ENCODE measurements around the gene ITGBL1.

Gene ITGBL1

DNA sequence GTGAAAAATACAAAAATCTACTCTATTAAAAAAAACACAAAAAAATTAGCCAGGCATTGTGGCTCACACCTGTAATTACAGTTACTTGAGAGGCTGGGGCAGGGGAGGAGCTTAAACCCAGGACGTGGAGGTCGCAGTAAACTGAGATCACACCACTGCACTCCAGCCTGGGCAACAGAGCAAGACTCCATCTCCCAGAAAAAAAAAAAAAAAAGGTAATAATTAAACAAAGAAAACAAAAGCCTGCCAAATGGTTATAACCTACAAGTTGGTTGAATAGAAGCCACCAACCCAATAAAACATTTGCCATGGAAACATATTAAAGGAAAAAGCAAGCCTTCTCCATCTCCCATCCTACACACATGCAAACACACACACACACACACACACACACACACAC, 255.2 kb downstream of the ITGBL1 start:
- DNase-seq: no peak

DNA sequence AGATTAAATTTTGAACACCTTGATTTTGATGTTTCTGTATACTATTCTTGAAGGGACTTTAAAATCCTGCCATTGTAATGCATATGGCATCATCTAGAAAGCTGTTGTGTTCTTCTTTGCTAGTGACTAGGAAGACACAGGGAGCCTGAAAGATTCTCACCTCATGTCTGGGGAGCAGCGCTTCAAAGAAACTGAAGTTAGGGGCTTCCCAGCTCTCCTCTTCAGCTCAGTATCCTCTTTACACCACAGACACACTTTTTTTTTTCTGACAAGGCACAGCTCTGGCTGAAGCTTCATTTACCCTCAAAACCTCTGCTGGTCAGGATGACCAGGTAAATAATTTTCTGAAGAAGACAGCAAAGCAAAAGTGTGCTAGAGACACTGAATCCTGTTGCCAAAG, 255.6 kb downstream of the ITGBL1 start:
- DNase-seq: no peak

DNA sequence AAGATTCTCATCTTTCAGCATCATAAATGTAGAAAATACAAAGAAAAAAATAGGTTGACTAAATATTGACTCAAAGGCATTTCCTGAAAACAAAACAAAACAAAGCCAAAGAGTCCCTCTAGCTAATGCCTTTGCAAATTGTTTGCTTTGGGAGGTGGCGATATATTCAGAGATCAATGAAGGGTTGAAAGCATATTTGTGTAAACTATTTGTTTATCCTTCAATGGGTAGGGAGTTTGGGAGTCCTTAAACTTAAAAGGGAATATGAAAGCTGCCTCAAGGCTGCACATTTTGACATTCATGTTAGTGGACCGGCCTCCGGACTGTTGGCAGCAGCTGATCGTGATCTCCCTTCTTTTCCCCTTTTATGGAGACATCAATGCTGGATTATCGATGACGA, 257.5 kb downstream of the ITGBL1 start:
- no peak for DNase-seq

DNA sequence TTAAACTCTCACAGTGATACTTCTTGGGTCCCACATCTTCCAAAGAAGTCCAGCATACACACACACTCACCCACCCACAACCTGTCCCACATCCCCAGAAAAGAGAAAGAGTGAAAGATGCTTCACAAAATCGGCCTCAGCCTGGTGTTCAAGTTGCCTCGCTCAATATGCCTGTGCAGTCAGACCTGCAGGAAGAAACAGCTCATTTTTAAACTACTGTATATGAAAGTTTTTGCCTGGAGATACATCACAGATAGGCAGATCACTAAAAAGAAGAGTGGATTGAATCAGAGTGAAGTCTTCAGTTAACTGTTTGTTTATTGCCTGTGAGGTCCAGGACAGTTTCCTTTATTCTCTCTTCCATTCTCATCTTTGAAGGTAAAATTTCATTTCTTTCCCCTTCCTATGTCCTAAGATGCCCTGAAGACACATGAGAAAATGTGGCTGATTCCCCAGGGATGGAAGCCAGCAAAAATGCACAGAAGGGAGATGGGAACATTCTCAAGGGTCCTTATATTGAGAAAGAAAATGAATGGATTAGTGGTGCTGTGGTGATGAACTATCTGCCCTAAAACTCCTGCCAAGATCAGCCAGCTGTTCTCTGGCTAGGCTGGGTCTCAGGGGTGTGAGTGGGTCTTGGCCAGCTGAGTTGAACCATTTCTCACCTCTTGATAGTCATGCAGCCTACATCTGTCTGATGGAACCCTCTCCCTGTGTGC, 259.0 kb downstream of the ITGBL1 start:
- DNase-seq: no peak

DNA sequence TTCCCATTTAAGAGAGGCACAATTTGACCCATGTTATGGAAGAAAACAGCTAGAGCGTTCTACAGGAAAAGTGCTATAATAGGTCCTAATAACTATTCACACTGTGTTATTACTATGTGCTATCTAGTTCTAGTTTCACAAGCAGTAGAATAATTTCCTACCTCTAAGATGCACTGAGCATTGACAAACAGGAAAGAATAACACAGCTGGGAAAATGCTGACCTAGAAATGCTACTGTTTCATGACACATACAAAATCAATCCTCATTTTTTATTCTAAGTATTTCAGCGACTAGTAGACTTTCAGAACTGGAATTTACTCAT, 259.5 kb downstream of the ITGBL1 start:
- DNase-seq: no peak

DNA sequence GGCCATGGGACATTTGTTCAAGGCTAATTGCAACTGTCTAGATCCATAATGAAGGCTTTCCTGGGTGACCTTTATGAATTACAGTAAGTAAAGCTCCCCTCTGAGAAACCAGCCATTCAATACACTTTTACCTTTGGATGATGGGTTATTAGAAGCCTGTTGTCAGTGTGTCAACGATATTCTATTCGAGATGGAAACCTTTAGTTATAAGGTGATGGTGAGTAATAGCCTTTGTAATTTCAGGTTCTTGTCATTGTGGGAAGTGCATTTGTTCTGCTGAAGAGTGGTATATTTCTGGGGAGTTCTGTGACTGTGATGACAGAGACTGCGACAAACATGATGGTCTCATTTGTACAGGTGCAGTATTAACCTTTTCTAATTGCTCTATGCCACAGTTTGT, 261.7 kb downstream of the ITGBL1 start:
- no peak for DNase-seq

DNA sequence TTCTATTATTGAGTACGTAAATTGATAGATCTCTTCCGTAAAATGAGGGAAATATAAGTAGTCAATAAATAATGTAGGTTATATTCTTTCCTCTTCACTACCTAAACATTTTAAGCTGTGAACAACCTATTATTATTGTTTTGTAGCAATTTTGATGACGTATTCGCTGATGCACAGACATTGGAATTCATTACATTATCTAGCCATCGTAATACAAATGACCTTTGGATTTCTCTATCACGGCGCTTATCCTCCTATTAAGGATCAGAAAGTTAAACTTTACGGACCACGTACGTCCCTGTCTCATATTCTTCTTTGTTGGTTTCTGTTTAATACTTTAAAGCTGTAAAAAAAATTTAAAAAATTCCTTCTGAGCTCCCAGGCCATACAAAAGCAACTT, 264.9 kb downstream of the ITGBL1 start:
- DNase-seq: no peak

DNA sequence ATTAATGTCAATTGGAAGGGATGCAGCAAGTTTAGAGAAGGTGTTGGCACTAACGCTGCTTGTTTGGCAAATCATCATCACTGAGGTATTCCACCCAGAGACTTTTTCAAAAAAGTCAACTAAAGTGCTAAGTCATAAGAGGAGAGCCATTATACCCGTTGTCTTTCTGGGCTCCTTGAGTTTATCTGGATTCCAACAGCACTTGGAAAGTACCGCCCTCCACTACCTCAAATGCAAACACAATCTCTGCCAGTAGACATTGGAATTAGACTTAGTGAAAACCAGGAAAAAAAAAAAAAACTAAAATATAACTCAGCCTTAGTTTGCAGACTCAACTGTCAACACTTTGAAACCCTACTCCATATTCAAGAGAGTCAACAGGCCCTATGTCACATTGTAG, 266.0 kb downstream of the ITGBL1 start:
- DNase-seq: no peak

DNA sequence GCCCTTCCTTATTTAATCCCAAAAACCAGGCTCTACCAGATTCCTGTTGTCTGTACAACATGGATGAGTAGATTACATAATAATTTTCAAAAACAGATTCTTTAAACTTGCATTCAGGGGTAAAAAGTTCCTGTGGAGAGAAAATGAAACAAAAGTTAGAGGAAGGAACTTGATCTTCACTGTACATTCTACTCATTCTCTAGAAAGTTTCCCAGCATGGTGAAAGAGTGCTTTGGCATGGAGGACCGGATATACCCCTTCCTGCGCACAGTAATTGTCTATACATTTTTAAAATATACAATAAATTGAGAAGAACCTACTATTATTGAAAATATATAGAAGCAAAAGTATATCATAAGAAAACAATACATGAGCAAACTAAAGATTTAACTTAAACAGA, 274.2 kb downstream of the ITGBL1 start:
- DNase-seq: no peak

DNA sequence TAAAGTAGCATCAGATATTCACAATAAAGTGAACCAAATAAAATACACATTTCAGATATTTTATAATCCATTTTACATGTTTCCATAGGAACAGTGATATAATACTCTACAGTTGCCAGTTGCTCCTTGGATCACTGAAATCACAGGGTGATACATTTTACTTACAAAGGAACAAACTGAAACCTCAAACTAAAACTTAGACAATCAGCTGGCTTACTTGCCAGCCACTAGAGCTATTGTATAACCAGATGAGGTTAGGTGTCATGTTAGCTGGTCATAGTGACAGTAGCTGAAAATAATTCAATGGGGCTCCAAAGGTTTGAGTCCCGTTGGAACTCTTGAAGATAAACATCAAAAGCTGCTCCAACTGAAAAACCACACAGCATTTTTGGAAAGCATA, 274.6 kb downstream of the ITGBL1 start:
- DNase-seq: no peak

DNA sequence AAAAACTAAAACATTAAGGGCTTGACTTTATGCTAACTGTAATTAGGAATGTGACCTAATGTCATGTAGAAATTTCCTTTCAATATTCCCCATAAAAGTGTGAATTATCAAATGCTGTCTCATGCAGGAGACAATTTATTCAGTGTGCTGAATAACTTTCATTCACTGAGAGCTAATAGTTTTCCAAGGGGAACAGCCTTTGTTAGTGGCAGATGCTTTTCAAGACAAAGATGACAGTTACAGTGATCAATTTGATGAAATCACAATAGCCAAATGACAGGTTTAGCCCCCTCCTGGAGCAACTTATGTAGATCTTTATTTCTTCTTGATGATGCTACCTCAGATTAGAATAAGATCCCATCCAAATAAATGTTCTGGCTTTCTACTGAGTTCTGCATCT, 275.5 kb downstream of the ITGBL1 start:
- no peak for DNase-seq

DNA sequence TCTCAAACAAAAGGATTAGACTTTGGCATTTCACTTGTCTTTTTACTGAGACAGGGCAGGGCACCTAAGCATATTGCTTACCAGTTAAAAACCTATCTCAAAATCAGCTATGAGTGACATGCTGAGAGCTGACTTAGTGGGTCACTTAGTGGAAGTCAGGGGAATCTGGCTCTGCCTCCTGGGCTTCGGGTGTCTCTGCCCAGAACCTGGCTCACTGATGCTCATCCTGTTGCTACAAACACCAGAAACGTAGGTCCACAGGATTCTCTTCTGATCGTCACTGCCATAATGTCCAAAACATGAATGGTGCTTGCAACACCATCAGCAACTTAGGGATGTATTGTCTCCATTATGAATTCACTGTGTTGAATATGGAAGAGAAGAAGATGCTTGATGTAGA, 276.1 kb downstream of the ITGBL1 start:
- DNase-seq: no peak

DNA sequence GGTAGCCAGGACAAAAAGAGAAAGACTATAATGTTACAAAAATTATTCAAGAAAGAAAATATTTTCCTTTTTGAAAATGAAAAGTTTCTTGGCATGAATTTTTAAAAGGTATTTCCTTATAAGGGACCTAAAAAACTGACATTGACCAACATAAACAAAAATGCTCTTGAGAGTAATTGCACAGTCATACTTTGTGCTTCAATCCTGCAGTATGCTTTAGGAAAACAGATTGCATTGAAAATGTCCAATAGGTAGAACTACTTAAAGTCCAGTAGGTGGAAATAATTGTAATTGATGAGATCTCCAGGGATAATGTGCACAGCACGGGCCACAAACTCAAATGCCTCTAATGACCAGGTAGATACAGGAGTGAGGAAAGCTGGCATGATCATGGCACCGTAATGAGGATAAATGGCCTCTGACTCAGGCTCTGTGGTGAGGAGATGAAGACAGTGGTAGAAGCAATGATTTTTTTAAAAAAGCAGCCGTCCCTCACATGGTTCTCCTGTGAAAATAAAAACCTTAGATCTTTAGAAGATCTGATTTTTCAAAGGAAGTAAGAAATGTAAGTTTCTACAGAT, 278.0 kb downstream of the ITGBL1 start:
- DNase-seq: no peak

DNA sequence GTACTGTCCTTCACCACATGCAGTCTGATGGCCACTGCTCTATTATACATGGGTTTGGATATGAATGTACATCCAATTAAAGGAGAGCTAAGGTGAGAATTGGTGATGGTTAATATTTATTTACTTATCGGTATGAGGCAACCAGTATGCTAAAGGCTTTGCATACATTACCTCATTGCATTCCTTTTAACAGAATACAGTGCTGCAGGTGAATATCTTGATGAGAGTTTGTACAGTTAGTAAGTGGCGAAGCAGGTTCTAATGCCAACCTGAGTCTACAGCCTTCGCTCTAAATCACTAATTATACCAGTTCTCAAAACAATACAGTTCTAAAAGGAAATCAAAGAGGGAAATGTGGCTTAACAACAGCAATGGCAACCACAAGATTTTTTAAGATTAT, 284.1 kb downstream of the ITGBL1 start:
- DNase-seq: no peak

DNA sequence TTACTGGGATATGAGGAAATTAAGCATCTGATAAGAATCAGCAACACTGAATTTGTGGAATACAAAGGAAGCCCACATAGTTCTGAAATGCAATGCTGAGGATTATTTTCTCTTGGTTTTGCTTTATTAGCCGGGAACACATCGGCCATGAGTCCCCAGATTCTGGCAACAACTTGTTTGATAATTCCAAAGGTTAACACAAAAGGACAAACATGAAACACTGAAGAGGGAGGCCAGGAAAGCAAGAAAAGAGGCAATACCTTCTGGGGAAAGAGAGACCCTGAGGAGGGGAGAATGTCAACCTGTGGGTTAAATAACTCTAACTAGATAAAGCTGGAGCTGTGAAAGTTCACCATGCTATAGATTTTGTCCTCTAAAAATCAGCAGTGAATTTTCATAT, 285.9 kb downstream of the ITGBL1 start:
- DNase-seq: no peak

DNA sequence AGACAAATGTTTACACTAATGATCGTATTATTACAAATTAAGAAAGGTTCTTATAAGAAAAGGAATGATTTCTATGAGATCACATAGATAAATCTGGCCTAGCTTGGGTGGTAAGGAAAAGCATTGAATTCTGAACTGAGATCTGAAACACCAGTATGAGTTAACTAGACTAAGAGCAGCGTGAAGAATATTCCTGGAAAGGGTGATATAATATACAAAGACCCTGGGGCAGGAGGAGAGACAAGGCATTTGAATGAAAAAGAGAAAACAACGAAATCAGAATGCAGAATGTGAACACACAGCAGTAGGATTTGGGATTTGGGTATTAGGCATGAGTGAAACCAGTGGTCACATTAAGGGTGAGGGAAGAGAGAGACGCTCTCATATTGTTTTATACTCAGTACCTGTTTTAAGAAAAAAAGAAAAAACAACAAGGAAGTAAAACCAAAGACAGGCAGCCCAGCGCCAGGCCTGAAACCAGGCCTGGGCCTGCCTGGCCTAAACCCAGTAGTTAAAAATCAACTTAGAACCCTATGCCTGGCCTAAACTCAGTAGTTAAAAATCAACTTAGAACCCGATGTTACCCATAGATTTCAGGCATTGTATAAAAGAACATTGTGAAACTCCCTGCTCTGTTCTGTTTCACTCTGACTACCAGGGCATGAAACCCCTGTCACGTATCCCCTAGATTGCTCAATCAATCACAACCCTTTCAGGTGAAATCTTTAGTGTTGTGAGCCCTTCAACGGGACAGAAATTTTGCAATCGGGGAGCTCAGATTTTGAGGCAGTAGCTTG, 287.1 kb downstream of the ITGBL1 start:
- DNase-seq: no peak

DNA sequence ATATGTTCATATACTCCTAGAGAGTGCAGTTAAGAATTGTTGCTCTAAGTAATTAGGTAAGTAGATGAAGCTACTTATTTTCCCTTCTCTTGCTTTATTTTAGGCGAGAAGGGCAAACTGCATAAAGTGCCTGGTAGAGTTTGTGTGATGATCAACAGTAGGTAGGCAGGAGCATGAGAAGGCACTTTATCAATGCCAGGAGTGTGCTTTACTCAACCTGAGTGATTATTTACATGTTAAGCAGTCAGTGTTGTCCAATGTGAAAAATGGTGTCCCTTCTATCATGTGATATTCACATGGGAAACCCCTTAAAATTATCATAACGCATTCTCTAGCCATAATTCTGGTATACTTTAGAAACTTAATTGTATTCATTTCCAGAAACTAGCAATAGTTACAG, 294.0 kb downstream of the ITGBL1 start:
- no peak for DNase-seq

DNA sequence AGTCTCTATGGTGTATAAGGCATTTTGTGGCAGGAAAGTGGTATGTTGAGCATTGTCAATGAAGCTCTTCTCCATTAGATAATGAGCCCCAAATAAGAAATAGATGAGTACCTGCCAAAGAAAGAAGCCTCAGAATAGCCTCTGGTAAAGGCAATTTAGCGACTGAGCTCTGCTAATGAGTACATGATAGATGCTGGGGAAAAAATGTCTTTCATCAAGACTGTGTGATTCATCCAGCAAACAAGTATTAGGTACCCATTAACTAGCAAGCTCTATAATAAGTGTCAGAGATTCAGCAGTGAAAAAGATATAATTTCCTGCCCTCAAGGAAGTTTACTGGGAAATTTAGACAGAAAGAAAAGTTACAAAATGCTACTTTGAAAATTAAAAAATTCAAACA, 294.6 kb downstream of the ITGBL1 start:
- DNase-seq: no peak

DNA sequence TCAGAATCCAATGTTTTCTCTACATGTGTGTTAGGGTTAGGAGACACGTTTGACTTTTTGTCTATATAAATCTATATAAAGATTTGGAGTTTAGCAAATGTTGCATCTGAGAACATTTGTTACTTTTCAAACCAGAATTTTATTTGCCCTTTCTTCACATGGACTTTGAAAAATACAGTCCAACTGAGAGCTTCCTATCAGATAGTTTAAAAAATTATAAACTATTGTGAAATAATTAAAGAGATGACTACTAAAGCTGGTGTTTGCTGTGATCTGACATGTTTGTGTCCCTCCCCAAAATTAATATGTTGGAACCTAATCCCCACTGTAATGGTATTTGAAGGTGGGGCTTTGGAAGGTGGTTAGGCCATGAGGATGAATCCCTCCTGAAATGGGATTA, 297.1 kb downstream of the ITGBL1 start:
- DNase-seq: no peak

DNA sequence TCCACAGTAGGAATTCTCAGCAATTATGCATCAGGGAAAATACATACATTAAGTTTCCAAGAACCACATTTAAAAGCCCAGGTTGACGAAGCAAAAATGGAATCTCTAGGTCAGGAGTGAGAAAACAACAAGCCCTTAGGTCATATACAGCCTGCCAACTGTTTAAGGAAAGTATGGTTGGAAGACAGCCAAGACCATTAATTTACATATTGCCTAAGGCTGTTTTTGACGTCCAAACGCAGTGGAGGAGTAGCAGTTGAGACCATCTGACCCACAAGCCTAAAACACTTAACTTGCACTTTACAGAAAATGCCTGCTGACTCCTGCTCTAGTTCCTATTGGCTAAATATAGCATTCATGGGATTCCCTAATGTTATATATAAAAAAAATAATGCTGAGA, 299.0 kb downstream of the ITGBL1 start:
- no peak for DNase-seq

DNA sequence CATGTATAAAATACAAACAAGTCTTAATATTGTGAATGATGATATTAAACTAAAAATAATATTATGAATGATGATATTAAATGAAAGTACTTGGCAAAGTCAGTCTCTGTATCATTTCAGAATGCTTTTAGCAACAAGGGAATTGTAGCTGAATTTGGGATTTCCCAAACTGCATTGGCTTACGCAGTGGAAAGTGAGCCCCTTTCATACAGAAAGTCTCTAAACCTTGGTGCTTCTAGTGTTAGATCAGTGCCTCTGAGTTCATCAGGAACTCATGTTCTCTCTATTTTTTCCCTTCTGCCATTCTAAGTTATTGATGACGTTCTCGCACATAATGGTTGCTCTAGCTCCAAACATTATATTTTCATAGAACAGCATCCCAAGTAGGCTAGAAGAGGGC, 300.0 kb downstream of the ITGBL1 start:
- no peak for DNase-seq

DNA sequence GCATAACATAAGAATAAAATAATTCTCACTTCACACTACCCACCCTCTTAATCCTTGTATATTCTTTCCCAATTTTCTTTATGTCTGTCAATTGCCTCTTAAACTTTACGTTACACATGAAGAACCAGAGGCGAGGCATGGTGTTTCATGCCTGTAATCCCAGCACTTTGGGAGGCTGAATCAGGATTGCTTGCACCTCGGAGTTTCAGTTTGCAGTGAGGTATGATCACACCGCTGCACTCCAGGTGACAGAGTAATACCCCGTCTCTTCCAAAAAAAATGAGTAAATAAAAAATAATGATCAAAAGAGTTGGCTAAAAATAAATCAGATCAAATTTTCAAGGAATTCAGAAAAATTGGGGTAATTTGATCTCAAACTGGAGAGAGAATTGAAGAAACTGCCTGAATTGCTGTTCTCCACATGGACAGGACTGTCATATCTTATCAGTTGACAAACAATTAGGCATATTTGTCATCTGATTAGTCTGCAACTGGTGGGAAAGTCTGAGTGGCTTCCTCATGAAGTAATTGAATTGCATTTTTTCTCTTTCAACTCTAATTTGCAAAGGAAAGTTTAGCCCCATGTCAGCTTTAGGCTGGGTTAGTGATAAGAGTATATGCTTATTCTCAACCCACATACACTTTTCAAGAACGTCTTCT, 302.9 kb downstream of the ITGBL1 start:
- DNase-seq: no peak

DNA sequence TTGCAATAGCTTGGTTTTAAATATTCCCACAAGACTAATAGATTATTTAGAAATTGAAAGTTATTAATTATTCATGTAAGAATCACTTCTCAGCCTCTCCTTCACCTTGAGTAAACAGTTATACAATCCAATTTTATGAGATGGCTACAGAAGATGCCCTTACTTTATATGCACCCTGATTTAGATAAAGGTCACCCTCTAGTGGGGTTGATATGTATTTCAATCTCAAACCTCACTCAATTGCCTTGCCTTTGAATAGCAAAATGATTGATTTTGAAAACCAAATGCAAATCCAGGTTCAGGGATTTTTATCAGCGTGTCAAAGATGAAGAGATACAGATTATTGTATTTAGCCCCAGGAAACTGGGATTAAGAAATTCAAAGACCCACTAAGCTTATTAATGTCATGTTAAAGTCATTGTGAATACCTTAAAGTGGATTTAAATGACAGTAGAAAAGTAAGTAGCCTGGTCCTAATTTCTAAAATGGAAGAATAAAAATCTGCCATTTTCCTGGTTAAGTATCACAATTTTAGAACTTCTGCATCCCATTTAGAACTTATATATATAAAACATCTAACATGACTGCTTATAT, 305.1 kb downstream of the ITGBL1 start:
- no peak for DNase-seq

DNA sequence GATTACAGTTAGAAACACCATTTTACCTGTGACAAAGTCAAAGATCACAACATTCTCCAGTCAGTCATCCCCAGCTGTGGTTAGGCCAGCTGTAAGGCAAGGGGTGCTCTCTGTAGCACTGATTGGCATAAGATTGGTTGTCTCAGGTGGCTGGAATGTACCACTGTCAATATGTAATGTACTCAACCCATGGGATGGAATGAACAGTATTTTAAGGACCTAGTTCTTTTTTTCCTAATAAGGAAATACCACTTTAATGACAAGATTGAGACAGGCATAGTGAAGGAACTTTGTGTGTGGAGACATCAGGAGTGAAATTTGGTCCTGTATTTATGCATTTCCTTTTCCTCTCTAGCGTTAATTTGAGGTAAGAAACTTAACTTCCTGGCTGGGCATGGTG, 310.7 kb downstream of the ITGBL1 start:
- DNase-seq: no peak
